ENCODE measurements around the gene TMEM50B. TPM values are rescaled to one million over a fixed set of nuclear protein-coding genes. Genes with fewer than 3 reads are reported as not detected.

TMEM50B gene
- total and polyA plus RNA-seq, 2 experiments from 2014 or later: 73.1 to 88.0 TPM

DNA sequence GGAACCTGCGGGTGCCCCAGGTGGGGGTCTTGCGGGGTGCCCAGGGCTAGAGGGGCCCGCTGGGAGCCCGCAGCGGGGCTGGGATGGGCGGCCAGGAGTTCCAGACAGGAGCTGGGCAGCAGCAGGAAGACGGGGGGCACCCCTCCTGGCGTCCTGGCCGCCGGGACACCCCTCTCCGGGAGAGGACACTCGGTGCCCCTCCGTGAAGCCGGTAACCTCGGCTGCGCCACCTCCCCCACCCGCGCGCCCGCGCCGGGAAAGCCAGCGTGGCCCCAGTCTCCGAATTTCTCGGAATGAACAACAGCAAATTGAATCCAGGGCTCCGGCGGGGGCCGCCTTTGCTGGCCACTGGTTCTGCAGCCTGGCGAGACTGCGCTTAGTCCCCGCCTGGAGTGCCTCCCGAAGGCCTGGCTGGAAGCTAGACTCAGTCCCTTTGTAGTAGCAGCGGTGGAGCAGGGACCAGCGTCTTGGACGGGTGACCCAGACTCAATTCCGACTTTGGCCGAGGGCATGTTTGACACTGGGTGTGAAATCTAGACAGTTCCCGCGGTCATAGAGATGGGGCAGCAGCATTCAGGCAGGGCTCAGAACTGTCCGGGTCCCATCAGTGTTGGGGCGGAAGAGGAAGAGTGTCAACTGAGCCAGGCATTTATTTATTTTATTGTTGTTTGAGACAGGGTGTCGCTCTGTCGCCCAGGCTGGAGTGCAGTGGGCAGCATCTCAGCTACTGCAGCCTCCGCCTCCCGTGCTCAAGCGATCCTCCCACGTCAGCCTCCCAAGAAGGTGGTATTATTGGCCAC lies 75.8 kb downstream of the TMEM50B start:
- TF ChIP-seq, protein P1, sequence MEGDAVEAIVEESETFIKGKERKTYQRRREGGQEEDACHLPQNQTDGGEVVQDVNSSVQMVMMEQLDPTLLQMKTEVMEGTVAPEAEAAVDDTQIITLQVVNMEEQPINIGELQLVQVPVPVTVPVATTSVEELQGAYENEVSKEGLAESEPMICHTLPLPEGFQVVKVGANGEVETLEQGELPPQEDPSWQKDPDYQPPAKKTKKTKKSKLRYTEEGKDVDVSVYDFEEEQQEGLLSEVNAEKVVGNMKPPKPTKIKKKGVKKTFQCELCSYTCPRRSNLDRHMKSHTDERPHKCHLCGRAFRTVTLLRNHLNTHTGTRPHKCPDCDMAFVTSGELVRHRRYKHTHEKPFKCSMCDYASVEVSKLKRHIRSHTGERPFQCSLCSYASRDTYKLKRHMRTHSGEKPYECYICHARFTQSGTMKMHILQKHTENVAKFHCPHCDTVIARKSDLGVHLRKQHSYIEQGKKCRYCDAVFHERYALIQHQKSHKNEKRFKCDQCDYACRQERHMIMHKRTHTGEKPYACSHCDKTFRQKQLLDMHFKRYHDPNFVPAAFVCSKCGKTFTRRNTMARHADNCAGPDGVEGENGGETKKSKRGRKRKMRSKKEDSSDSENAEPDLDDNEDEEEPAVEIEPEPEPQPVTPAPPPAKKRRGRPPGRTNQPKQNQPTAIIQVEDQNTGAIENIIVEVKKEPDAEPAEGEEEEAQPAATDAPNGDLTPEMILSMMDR (IDR thresholded peaks at IDR 0.05; ENCODE audit: poor library complexity): no peak
- no peak for TF ChIP-seq EZH2phosphoT487 (IDR thresholded peaks at IDR 0.05; ENCODE audit: low read depth, severe bottlenecking, unreplicated experiment)
- 12% methylated on average over 32 of the region's 47 CpGs for WGBS (ENCODE audit: low lambda C conversion rate, missing lambda C conversion rate)
- peak overlapping the region; percentile 96 for H3K27ac ChIP-seq
- peaks cover 35% of the 10 kb centered on the region for H4K20me1 ChIP-seq (ENCODE audit: insufficient read depth, poor library complexity, severe bottlenecking)
- no peaks in the 10 kb centered on the region for H3K36me3 ChIP-seq (replicated peaks; ENCODE audit: insufficient read depth, low read depth)
- peaks cover 56% of the 10 kb centered on the region for H3K79me2 ChIP-seq
- DNase-seq (ENCODE audit: low spot score): peak; percentile 72
- H3K4me1 ChIP-seq (ENCODE audit: insufficient read depth): peaks cover 14% of the 10 kb centered on the region
- H3K9me3 ChIP-seq (ENCODE audit: low read depth): no peaks in the 10 kb centered on the region
- peak overlapping the region; percentile 61 for H3K4me3 ChIP-seq
- no peaks in the 10 kb centered on the region for H3K9me2 ChIP-seq (replicated peaks; ENCODE audit: insufficient read depth)
- peak overlapping the region; percentile 86 for H3K4me2 ChIP-seq
- H3K27me3 ChIP-seq: no peaks in the 10 kb centered on the region
- H2AFZ ChIP-seq: peak overlapping the region; percentile 26

GRCh38 chr21:33403128-33403785 lies 76.5 kb downstream of the TMEM50B start, which contains the start of gene IFNGR2:
Gene IFNGR2, plus strand, starts transcription at chr21:33403413. Its CDS starts 131 bp downstream, at chr21:33403544.
- Histone ChIP-seq H3K36me3 (replicated peaks; ENCODE audit: insufficient read depth, low read depth) (no peaks in the 10 kb centered on the region), H3K27ac (peak within 1 kb of the TSS; percentile 96), H4K20me1 (ENCODE audit: insufficient read depth, poor library complexity, severe bottlenecking) (peaks cover 27% of the 10 kb centered on the region), H3K4me1 (ENCODE audit: insufficient read depth) (peaks cover 14% of the 10 kb centered on the region), H3K4me3 (peak within 1 kb of the TSS; percentile 61), H3K27me3 (no peaks in the 10 kb centered on the region), H3K9me3 (ENCODE audit: low read depth) (no peaks in the 10 kb centered on the region), H3K79me2 (peaks cover 49% of the 10 kb centered on the region), H3K9me2 (replicated peaks; ENCODE audit: insufficient read depth) (no peaks in the 10 kb centered on the region), H3K4me2 (peak within 1 kb of the TSS; percentile 86), H2AFZ (peak within 1 kb of the TSS; percentile 43)
- DNase-seq (ENCODE audit: low spot score): peak; percentile 81
- 2% methylated on average over 22 of the region's 89 CpGs for WGBS (ENCODE audit: low lambda C conversion rate, missing lambda C conversion rate)
- TF ChIP-seq EZH2 (IDR thresholded peaks at IDR 0.05; ENCODE audit: borderline replicate concordance) (no peak), EZH2phosphoT487 (IDR thresholded peaks at IDR 0.05; ENCODE audit: low read depth, severe bottlenecking, unreplicated experiment) (no peak)
- TF ChIP-seq, protein P1 (IDR thresholded peaks at IDR 0.05; ENCODE audit: poor library complexity): no peak

- WGBS (ENCODE audit: low lambda C conversion rate, missing lambda C conversion rate): 70% methylated on average over 38 of the region's 45 CpGs
- H3K4me1 ChIP-seq (ENCODE audit: insufficient read depth): peaks cover 14% of the 10 kb centered on the region
- DNase-seq (ENCODE audit: low spot score): peak; percentile 78
- peaks cover 19% of the 10 kb centered on the region for H4K20me1 ChIP-seq (ENCODE audit: insufficient read depth, poor library complexity, severe bottlenecking)
- H3K79me2 ChIP-seq: peaks cover 39% of the 10 kb centered on the region
- H3K36me3 ChIP-seq (replicated peaks; ENCODE audit: insufficient read depth, low read depth): no peaks in the 10 kb centered on the region
- peak overlapping the region; percentile 43 for H2AFZ ChIP-seq
- H3K9me3 ChIP-seq (ENCODE audit: low read depth): no peaks in the 10 kb centered on the region
- TF ChIP-seq, protein P1 (IDR thresholded peaks at IDR 0.05; ENCODE audit: poor library complexity): no peak
- TF ChIP-seq EZH2 (IDR thresholded peaks at IDR 0.05; ENCODE audit: borderline replicate concordance) (no peak), EZH2phosphoT487 (IDR thresholded peaks at IDR 0.05; ENCODE audit: low read depth, severe bottlenecking, unreplicated experiment) (no peak)
- H3K4me2 ChIP-seq: peak overlapping the region; percentile 86
- H3K9me2 ChIP-seq (replicated peaks; ENCODE audit: insufficient read depth): no peaks in the 10 kb centered on the region
- H3K4me3 ChIP-seq: peak overlapping the region; percentile 61
- peak overlapping the region; percentile 96 for H3K27ac ChIP-seq
- no peaks in the 10 kb centered on the region for H3K27me3 ChIP-seq
Observed at GRCh38 chr21:33402001-33402979, 77.5 kb downstream of the TMEM50B start.

All from hepatocyte (in vitro differentiated cells).